GM19193 (cell line): Measurements from ENCODE around the gene MGAT5B.

Experiments used
- POLR2A ChIP-seq: IDR thresholded peaks from 4 replicates; pipeline ENCODE4 v1.6.1; 2011; ENCODE audit not compliant: insufficient read depth, insufficient read length; ENCODE audit errors: extremely low read depth

Gene MGAT5B

DNA sequence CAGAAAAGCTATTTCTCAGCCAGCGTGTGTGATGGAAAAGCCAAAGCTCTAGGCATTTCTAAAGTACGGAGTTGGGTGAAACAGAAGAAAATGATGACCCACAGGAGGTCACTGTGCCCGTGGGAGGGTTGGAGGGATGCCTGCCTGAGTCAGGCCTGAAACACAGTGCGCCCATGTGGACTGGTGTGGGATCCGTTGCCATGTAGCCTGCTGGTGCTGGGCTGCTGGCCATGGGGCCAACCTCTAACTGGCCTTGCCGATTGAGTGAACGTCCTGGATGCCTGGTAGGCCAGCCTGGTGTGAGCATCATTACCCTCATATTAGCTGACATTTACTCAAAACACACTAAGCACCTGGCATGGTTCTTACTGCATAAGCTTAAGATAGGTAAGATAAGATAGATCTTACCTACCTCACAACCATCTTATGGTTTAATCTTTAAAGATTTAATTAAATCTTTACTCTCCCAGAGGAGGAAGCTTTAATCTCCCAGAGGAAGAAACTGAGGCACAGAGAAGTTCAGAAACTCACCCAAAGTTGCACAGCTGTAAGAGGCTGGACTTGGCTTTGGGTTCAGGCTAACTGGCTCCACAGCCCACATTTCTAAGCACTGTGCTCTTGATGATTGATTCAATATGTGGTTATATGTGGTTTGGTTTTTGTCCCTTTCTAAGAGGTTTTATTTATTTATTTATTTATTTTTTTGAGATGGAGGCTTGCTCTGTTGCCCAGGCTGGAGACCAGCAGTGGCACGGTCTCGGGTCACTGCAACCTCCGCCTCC lies 15.7 kb downstream of the MGAT5B start:
- TF ChIP-seq POLR2A = no peak

DNA sequence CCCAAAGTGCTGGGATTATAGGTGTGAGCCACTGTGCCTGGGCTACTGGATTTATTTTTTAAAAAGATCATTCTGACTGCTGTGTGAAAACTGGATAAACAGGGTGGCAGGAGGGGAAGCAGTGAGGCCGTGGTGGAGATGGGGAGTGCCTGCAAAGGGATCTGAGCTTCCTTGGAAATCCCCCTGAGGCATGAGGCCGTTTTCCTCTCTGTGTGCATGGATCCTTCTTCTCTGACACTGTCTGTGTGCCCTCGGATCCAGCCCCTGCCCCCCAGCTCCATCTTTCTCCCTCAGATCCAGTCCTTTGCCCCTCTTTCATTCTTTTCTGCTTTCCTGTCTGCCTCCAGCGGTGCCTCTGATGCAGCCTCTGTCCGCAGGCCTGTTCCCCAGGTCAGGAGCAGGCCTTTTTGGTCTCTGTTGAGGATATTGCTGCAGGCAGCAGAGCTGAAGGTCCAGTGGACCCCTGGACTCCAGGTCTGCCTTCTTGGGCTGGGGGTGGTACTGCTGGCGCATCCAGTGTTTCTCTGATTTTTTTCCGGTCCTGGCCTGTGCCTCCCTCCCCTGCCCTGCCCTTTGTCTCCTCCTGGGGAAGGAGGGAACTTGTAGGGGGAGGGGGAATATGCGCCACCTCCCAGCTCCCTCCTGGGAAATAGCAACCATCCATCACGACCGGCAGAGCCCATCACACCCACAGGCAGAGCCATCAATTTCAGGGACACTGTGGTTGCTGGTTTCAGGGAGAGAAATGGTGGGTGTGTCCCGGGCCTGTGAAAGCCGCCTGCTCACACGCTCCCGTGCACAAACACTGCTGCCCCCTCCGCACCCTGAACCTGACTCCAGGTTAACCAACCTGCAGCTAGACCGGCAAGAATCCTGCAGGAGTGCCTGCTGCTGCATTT lies 17.0 kb downstream of the MGAT5B start:
- no peak for TF ChIP-seq POLR2A

DNA sequence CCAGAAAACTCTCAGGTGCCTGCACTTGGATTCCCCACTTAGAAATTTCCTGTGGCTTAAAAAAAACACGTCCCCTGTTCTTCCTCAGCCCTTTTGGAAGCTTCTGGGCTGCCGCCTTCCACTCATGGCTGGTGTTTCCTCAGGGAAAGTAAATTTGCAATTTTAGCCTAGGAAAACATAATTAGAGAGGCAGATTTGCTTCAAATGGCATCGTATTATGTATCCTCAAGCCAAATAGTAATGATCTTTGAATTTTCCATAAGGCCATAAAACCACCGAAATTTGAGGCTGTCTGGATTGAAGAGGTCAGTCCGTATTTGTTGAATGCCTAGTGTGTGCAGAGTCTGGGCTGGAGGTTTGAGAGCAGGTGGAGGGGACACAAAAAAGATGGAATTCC lies 17.7 kb downstream of the MGAT5B start:
- no peak for TF ChIP-seq POLR2A

DNA sequence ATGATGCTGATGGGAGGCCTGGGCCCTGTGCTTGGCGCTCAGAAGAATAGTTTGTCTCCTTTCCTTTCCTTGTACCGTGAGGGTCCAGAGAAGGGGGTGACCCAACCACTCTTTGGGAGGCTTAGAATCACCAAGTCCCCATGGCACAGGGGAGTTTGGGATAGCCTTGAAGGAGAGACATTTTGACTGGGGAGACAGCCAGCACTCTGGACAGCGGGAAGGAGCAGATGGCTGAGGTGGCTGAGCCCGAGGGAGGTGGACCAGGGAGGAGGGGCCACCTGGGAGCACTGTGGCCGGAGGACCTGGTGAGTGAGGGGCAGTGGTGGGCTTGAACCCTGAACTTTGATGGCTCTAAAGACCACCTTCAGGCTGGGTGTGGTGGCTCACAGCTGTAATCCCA lies 18.2 kb downstream of the MGAT5B start:
- TF ChIP-seq POLR2A = no peak

DNA sequence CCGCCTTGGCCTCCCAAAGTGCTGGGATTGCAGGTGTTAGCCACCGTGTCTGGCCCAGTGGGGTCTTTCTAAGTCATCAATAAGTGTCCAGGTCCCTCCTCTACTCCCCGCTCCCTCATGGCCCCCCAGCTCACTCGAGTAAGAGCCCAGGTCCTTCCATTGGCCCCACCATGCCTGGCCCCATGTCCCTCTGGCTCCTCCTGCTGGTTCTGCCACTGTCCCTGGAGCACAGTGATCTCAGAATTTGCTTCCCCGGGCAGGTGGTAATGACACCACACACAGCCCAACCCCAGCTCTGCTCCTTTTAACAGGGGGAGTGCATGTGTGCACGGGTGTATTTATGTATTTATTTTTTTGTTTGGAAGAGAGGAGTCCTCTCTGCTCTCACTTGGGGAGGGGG lies 19.6 kb downstream of the MGAT5B start:
- TF ChIP-seq POLR2A = no peak

DNA sequence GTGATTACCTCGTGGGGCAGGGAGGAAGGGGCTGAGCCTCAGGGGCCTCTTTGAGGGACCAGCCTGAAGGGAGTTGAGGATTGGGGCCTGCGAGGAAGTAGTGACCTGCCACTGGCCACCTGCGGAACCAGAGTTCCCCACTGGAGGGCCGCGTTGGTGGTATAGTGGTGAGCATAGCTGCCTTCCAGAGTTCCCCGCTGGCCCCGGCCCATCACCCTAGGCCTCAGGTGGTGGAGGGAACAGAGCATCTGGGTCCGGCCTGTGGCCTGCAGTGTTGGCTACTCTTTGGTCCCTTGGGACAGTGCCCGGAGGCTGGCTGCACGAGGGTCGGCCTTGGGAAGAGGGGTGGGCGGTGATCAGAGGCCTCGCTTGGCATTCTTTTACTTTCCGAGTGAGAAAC lies 20.5 kb downstream of the MGAT5B start:
- TF ChIP-seq POLR2A = no peak

DNA sequence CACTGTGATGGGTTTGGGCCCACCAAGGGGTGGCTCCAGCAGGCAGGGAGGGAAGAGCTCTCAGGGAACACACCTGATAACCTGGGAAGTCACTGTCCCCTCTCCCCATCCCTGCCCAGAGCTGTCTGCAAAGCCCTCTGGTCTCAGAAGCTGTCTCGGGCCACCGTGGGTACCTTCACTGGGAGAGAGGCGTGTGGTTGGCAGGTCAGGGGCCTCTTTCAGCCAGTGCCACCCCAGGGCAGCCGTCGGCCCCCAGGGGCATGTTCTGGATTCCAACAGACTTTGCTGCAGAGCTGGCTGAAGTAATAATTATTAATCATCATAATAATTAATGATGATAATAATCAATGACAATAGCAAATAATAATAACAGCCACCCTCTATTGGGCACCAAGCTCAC lies 21.1 kb downstream of the MGAT5B start:
- no peak for TF ChIP-seq POLR2A

DNA sequence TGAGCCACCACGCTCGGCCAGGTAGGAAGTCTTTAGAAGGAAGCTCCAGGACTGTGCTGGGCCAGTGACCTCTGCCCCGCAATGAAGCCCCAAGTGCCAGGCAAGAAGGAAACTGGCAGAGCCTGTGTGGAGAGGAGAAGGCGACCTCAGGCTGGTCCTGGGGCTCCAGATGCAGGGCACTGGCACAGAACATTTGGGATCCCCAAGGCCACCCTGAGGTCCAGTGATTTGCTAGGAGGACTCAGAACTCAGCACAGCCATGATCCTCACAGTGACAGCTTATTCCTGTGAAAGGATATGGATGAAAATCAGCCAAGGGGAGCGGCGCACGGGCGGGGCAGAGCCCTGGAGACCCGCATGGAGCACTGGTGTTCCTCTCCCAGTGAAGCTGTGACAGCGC lies 24.1 kb downstream of the MGAT5B start:
- no peak for TF ChIP-seq POLR2A

DNA sequence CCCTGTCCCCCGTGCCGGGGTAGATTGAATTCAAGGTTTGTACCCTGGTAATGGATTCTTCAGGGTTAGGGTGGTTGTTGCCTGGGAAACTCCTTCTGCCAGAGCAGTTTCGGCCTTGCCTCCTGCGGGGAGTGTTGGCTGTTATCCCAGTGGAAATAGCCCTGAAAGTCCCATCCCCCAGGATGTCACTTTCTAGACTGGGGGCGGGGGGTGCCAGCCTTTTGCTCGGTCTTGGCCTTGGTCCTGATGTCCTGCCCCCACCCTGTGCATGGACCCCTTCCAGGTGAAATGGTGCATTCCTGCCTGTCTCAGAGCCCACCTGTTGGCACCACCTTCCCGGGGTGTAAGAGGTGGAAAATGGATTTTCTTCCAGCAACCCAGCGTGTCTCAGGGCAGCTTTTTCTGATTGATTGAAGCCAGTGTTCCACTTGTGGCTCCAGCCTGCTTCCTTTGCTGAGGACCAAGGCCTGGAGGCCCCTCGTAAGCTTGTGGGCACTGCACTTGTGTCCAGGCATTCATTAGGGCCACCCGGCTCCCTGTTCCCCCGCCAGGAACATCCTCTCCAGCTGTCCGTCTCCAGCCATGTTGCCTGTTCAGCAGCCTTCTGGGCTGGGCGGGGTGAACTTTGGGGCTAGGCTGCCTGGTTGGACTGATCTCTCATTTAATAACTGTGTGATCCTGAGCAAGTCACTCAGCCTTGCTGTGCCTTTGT lies 25.6 kb downstream of the MGAT5B start:
- TF ChIP-seq POLR2A = no peak

DNA sequence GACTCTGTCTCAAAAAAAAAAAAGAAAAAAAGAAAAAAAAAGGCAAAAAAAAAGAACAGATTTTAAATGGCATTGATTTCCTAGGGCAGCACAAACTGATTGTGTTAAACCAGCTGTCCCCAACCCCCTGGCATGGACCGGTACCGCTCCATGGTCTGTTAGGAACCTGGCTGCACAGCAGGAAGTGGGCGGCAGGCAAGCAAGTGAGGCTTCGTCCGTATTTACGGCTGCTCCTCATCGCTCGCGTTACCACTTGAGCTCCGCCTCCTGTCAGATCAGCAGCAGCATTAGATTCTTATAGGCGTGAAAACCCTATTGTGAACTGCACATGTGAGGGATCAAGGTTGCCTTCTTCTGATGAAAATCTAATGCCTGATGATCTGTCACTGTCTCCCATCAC lies 26.6 kb downstream of the MGAT5B start:
- TF ChIP-seq POLR2A = no peak

DNA sequence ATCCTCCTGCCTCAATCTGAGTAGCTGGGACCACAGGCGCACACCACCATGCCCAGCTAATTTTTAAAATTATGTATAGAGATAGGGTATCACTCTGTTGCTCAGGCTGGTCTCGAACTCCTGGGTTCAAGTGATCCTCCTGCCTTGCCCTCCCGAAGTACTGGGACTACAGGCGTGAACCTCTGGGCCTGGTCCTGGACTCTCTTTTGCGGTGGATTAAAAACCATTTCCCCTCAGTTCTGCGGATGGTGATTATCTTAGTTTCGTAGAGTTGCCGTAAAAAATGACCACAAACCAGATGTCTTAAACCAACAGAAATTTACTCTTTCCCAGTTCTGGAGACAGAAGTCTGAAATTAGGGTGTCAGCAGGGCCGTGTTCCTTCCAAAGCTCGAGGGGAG lies 28.8 kb downstream of the MGAT5B start:
- no peak for TF ChIP-seq POLR2A

DNA sequence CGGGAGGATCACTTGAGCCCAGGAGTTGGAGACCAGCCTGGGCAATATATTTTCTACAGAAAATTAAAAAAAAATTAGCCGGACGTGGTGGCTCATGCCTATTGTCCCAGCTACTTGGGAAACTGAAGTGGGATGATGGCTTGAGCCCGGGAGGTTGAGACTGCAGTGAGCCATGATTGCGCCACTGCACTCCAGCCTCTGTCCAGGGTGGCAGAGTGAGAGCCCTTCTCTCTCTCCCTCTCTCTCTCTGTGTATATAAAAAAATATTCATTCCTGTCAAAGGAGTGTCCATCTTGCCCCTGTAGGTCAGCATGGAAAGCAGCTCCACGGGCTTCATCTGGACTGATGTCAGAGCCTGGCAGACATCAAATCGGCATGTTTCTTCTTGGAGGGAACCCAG lies 31.2 kb downstream of the MGAT5B start:
- TF ChIP-seq POLR2A = no peak

DNA sequence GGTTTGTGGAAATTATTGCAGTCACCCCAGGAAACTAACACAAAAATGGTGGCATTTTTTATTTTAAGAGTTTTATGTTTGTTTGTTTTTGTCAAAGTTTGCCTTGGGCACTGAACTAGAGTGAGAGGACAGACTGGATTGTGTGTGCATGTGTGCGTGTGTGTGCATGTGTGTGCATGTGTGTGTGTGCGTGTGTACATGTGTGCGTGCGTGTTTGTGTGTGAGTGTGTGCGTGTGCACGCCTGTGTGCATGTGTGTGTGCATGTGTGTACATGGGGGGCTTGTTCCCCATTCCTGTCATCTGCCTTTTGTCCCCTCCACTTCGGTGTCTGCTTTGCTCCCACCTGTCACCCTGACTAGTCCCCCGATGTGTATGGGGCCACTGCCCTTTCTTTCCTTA lies 32.5 kb downstream of the MGAT5B start:
- TF ChIP-seq POLR2A = no peak

DNA sequence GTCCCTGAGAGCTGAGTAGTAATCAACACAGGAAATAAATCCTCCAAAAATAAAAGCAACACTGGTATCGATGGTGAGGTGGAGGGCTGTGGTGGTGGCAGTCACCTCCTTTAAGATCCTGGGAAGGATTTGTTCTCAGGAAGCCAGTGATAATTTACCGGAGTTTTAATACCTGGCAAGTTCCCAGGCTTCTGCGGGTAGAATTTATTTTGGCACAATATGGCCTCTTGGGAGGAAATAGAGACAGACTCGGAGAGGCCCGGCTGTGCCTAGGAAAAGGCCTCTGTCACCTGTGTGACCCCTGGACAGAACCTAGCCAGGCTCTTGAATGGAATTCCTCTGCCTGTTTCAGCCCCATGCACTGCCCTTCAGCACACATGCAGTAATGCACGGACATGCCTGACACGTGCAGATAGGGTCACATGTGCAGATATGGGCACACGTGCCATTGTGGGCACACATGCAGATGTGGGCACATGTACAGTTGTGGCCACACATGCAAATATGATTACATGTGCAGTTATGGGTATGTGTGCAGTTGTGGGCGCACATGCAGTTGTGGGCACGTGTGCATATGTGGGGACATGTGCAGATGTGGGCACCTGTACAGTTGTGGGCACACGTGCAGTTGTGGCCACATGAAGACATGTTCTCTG lies 33.5 kb downstream of the MGAT5B start:
- TF ChIP-seq POLR2A = no peak

DNA sequence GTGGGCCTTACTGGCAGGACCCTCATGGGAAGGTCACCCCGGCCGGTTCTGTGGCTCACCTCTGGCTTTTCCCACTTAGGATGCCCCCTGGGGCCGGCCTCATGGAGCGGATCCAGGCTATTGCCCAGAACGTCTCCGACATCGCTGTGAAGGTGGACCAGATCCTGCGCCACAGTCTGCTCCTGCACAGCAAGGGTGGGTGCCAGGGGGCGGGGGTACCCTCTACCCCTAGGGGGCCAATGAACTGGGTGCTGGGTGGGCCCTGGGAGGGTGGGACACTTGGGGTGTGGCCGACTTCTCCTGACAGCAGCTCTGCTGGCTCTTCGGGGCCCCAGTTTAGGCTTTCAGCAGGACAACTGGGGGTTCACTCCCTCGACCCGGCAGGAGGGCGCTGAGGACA lies 34.3 kb downstream of the MGAT5B start:
- no peak for TF ChIP-seq POLR2A
